GM20000 (cell line): ENCODE data around the gene PPP4R2.

ENCODE experiments used
- DNase-seq: peaks from one replicate; pipeline ENCODE4 v3.0.0; 2012; ENCODE audit warnings: low spot score
- TF ChIP-seq, protein P1 (sequence below): IDR thresholded peaks from 2 replicates; pipeline ENCODE4 v1.5.1; 2012; ENCODE audit warnings: mild to moderate bottlenecking, control low read depth; ENCODE audit errors: extremely low read depth, missing control alignments

Gene PPP4R2

DNA sequence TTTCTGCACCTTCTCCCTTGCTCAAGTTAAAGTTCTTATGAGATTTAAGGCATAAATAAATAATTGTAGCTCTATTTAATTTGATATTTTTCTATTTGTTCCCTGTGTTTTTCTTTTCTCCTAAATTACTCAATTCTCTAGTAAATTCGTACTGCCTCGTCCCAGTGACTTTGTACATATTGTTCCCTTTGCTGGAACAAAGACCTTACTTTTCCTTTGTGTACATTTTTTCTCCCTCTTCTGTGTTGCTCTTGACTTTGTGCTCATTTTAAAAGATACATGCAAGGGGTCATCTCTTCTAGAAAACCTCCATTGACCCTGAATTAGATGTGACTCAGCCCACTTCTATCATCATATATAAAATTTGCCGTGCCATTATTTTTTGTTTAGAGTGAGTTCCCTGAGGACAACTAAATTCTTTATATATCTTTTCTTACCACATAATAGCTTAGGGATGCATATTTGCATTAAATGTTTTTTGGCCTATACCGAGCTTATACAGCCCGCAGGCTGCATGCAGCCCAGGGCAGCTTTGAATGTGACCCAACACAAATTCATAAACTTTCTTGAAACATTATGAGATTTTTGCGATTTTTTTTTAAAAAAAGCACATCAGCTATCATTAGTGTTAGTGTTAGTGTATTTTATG lies 29.6 kb downstream of the PPP4R2 start:
- no peak for DNase-seq
- TF ChIP-seq, protein P1, sequence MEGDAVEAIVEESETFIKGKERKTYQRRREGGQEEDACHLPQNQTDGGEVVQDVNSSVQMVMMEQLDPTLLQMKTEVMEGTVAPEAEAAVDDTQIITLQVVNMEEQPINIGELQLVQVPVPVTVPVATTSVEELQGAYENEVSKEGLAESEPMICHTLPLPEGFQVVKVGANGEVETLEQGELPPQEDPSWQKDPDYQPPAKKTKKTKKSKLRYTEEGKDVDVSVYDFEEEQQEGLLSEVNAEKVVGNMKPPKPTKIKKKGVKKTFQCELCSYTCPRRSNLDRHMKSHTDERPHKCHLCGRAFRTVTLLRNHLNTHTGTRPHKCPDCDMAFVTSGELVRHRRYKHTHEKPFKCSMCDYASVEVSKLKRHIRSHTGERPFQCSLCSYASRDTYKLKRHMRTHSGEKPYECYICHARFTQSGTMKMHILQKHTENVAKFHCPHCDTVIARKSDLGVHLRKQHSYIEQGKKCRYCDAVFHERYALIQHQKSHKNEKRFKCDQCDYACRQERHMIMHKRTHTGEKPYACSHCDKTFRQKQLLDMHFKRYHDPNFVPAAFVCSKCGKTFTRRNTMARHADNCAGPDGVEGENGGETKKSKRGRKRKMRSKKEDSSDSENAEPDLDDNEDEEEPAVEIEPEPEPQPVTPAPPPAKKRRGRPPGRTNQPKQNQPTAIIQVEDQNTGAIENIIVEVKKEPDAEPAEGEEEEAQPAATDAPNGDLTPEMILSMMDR = no peak

- TF ChIP-seq, protein P1 = no peak
Measured at GRCh38 chr3:73026760-73027113, 30.1 kb downstream of the PPP4R2 start.

DNA sequence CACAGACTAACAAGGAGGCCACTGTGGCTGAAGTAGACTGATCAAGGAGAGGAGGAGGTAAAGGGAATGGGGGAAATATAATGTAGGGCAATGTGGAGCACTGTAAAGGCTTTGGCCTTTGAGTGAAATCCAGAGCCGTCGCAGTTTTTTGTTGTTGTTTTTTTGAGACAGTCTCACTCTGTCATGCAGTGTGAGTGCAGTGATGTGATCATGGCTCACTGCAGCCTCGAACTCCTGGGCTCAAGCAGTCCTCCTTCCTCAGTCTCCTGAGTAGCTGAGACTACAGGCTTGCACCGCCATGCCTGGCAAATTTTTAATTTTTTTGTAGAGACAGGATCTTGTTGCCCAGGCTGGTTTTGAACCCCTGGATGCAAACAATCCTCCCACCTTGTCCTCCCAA lies 32.2 kb downstream of the PPP4R2 start:
- TF ChIP-seq, protein P1 = no peak
- no peak for DNase-seq

More at GRCh38 chr3:73026760-73027113, 30.1 kb downstream of the PPP4R2 start:
- DNase-seq = no peak

GRCh38 chr3:73029321-73029796 lies 32.7 kb downstream of the PPP4R2 start:
- DNase-seq = no peak

GRCh38 chr3:73030073-73030597 lies 33.5 kb downstream of the PPP4R2 start:
- no peak for DNase-seq
- TF ChIP-seq, protein P1 = no peak

More at GRCh38 chr3:73029321-73029796, 32.7 kb downstream of the PPP4R2 start:
- TF ChIP-seq, protein P1 = no peak

- no peak for DNase-seq
- TF ChIP-seq, protein P1 = no peak
Measured at GRCh38 chr3:73031573-73032103, 35.0 kb downstream of the PPP4R2 start.

DNA sequence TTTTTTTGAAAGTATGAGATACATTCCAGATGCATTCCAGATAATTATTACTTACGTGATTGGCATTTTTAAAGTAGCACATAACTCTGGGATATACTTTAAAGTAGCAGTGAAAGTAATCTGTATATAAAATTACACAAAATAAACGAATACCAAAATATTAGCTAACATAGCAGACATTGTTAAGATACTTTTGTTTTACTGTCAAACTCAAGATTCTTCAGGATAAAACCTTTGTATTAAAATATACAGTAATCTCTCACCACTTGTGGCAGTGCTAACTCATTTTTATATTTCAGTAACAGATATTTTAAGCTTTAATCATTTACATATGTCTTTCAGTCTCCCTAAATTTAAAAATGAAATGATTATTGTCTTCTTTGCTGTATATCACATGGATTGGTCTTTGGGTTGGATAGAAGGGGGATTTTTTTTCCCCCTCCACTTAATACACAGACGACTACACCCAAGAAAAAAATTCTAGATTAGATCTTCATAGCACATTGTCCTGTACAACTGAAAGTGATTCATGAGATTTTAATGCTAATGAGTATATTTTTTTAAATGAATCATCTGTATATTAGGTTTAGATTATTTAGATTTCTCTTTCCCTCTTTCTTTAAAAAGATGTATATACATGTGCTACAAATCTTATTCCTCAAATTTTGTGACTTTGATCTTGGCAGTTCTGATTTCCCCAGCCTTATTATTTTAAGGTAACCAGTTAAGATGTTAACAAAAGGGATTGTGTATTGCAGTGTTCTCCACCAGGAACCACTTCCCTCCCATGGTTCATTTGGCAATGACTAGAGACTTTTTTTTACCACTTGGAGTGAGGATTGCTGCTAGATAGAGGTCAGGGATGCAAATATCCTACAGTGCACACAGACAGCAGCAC lies 40.3 kb downstream of the PPP4R2 start:
- DNase-seq = no peak
- TF ChIP-seq, protein P1 = no peak
